ENCODE data around the gene TSPOAP1. TPM values are rescaled to one million over a fixed set of nuclear protein-coding genes. Genes with fewer than 3 reads are reported as not detected.

TSPOAP1 gene
- total RNA-seq, 3 donors from 2014 or later = 2.6 to 42.1 (median 26.9) TPM

GRCh38 chr17:58311429-58311894 lies 17.1 kb downstream of the TSPOAP1 start:
- H3K9me3 ChIP-seq = no peaks in the 10 kb centered on the region
- no peaks in the 10 kb centered on the region for H3K36me3 ChIP-seq
- H3K4me1 ChIP-seq = no peaks in the 10 kb centered on the region
- TF ChIP-seq POLR2AphosphoS5 (IDR thresholded peaks at IDR 0.05) = no peak
- TF ChIP-seq, protein P1, sequence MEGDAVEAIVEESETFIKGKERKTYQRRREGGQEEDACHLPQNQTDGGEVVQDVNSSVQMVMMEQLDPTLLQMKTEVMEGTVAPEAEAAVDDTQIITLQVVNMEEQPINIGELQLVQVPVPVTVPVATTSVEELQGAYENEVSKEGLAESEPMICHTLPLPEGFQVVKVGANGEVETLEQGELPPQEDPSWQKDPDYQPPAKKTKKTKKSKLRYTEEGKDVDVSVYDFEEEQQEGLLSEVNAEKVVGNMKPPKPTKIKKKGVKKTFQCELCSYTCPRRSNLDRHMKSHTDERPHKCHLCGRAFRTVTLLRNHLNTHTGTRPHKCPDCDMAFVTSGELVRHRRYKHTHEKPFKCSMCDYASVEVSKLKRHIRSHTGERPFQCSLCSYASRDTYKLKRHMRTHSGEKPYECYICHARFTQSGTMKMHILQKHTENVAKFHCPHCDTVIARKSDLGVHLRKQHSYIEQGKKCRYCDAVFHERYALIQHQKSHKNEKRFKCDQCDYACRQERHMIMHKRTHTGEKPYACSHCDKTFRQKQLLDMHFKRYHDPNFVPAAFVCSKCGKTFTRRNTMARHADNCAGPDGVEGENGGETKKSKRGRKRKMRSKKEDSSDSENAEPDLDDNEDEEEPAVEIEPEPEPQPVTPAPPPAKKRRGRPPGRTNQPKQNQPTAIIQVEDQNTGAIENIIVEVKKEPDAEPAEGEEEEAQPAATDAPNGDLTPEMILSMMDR (IDR thresholded peaks at IDR 0.05) = no peak
- TF ChIP-seq POLR2A (IDR thresholded peaks at IDR 0.05) = no peak
- no peak overlapping the region for H3K27ac ChIP-seq
- DNase-seq (ENCODE audit: low spot score in 2 of 2) = peak in 1 of 2 donors; percentile 11
- H3K27me3 ChIP-seq = no peaks in the 10 kb centered on the region
- intact Hi-C loops (cut with DNase I; ENCODE audit: low total_unique reads) = no loop called here
- H3K4me3 ChIP-seq = no peak overlapping the region

- DNase-seq (ENCODE audit: low spot score in 2 of 2) = peak in 1 of 2 donors; percentile 45
- Histone ChIP-seq H3K9me3 (no peaks in the 10 kb centered on the region), H3K27me3 (no peaks in the 10 kb centered on the region), H3K36me3 (no peaks in the 10 kb centered on the region), H3K27ac (no peak overlapping the region), H3K4me3 (no peak overlapping the region), H3K4me1 (no peaks in the 10 kb centered on the region)
- intact Hi-C loops (cut with DNase I; ENCODE audit: low total_unique reads) = no loop called here
- no peak for TF ChIP-seq POLR2AphosphoS5 (IDR thresholded peaks at IDR 0.05)
- no peak for TF ChIP-seq POLR2A (IDR thresholded peaks at IDR 0.05)
- TF ChIP-seq, protein P1 (IDR thresholded peaks at IDR 0.05) = no peak
Measured at GRCh38 chr17:58310511-58311428, 17.8 kb downstream of the TSPOAP1 start.

GRCh38 chr17:58309918-58310259 lies 18.7 kb downstream of the TSPOAP1 start:
- no peaks in the 10 kb centered on the region for H3K36me3 ChIP-seq
- TF ChIP-seq POLR2AphosphoS5 (IDR thresholded peaks at IDR 0.05) (no peak), POLR2A (IDR thresholded peaks at IDR 0.05) (no peak)
- DNase-seq (ENCODE audit: low spot score in 2 of 2) = no peak

DNA sequence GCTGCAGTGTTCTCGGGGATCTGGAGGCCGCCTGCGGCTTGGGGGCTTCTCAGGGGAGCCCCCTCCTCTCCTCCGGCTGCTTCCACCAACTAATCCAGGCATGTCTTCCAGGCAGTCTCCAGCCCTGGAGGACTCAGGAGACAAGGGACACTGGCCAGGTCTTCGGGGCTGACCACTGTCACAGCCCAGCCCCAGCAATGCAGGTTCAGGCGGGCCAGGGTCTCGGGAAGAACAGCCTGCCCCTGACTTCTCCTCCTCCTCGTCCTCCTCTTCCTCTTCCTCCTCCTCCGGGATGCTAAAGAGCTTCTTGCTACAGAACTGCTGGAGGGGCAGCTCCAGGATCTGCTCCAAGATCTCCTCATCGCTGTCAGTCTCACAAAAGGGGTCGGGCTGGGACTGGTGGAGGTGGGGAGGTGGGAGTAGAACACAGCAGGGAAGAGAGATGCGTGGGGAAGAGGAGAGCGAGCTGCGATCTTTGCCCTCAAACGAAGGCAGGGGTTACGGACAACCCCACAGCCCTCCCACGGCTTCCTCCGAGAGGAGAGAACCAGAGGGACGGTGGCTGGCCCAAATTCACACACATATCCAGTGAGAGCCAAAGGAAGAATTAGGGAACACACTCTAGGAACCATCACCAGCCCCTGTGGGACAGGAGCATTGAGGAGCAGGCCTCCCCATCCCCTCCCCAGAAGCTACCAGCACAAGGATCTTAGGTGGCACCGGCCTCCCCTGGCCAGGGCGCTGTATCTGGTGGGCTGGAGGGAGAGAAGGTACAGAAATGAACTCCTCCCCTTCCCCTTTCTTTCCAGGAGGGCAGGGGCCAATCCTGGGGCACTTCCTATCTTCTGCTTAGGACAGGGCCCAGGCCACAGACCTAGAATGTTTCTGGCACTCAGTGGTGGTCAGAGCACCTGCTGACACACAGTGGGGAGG lies 19.3 kb downstream of the TSPOAP1 start:
- intact Hi-C loops (cut with DNase I; ENCODE audit: low total_unique reads) = no loop called here
- TF ChIP-seq POLR2A (IDR thresholded peaks at IDR 0.05) (no peak), POLR2AphosphoS5 (IDR thresholded peaks at IDR 0.05) (no peak)
- TF ChIP-seq, protein P1 (IDR thresholded peaks at IDR 0.05) = no peak
- no peaks in the 10 kb centered on the region for H3K4me1 ChIP-seq
- H3K36me3 ChIP-seq = no peaks in the 10 kb centered on the region
- peak in 1 of 2 donors; percentile 10 for DNase-seq (ENCODE audit: low spot score in 2 of 2)
- no peak overlapping the region for H3K27ac ChIP-seq
- H3K9me3 ChIP-seq = no peaks in the 10 kb centered on the region
- H3K27me3 ChIP-seq = no peaks in the 10 kb centered on the region
- H3K4me3 ChIP-seq = no peak overlapping the region

More at GRCh38 chr17:58309918-58310259, 18.7 kb downstream of the TSPOAP1 start:
- H3K4me1 ChIP-seq = no peaks in the 10 kb centered on the region
- no peaks in the 10 kb centered on the region for H3K9me3 ChIP-seq
- intact Hi-C loops (cut with DNase I; ENCODE audit: low total_unique reads) = no loop called here
- H3K4me3 ChIP-seq = no peak overlapping the region
- no peak overlapping the region for H3K27ac ChIP-seq
- H3K27me3 ChIP-seq = no peaks in the 10 kb centered on the region

- Histone ChIP-seq H3K27me3 (no peaks in the 10 kb centered on the region), H3K9me3 (no peaks in the 10 kb centered on the region), H3K36me3 (no peaks in the 10 kb centered on the region), H3K4me1 (no peaks in the 10 kb centered on the region), H3K27ac (no peak overlapping the region), H3K4me3 (no peak overlapping the region)
- TF ChIP-seq POLR2A (IDR thresholded peaks at IDR 0.05) = no peak
- no peak for TF ChIP-seq POLR2AphosphoS5 (IDR thresholded peaks at IDR 0.05)
- TF ChIP-seq, protein P1 (IDR thresholded peaks at IDR 0.05) = no peak
- intact Hi-C loops (cut with DNase I; ENCODE audit: low total_unique reads) = no loop called here
- peak; percentile 12 to 44 for DNase-seq (ENCODE audit: low spot score in 2 of 2)
Measured at GRCh38 chr17:58308173-58308984, 20.2 kb downstream of the TSPOAP1 start.
